ENCODE results near the gene TGFA. TPM values are rescaled to one million over a fixed set of nuclear protein-coding genes. Genes with fewer than 3 reads are reported as not detected.

The TGFA gene
- total RNA-seq, 2 experiments from 2014 or later = 0.25 to 0.38 TPM

DNA sequence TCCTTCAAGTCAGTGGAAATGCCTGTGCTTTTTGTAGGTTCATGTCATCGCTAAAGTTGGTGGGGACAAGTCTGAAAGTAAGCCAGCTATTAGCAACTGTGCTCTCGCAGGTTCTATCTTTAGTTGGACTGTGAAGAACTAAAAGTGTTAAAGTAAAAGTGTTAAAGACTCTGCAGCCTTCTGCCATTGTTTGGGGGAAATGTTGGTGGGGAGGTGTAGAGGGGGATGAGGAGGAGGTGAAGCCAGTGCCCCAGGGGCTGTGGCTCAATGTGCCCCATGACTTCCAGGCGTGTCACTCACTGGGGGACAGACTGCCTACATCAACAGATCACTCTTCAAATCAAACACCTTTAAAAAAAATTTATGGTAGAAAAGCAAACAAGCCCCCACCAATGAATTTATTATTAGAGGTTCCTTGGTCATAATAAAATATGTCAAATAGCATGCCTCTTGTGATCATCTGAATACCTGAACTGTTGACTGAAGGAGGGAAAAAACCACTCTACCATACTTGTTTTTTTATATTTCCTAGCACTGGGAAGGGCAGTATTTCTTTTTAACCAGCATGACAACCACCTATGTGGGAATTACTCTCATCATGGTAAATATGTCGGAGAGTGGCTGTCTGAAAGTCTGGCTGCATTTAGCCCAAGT lies 19.3 kb downstream of the TGFA start:
- ChIA-PET CTCF (interaction anchor here (0.7 kb wide), 1 partner anchor 12 kb away, joined by 3 read pairs; no protein-coding TSS in a partner anchor), POLR2A (interaction anchor here (0.6 kb wide), 1 partner anchor 140 kb away, joined by 3 read pairs; no protein-coding TSS in a partner anchor)
- intact Hi-C loops (cut with micrococcal nuclease) = no loop called here
- peaks cover 4% of the 10 kb centered on the region for H3K4me1 Mint-ChIP-seq (ENCODE audit: low read depth)
- H3K27me3 Mint-ChIP-seq = no peaks in the 10 kb centered on the region
- no peak overlapping the region for H3K27ac Mint-ChIP-seq
- ATAC-seq (no peak), DNase-seq (no peak)
- no peak overlapping the region for H3K4me3 Mint-ChIP-seq
- peaks cover 8% of the 10 kb centered on the region for H3K9me3 Mint-ChIP-seq
- peaks cover 3% of the 10 kb centered on the region for H3K36me3 Mint-ChIP-seq (ENCODE audit: low read depth)
- TF ChIP-seq, protein P1, sequence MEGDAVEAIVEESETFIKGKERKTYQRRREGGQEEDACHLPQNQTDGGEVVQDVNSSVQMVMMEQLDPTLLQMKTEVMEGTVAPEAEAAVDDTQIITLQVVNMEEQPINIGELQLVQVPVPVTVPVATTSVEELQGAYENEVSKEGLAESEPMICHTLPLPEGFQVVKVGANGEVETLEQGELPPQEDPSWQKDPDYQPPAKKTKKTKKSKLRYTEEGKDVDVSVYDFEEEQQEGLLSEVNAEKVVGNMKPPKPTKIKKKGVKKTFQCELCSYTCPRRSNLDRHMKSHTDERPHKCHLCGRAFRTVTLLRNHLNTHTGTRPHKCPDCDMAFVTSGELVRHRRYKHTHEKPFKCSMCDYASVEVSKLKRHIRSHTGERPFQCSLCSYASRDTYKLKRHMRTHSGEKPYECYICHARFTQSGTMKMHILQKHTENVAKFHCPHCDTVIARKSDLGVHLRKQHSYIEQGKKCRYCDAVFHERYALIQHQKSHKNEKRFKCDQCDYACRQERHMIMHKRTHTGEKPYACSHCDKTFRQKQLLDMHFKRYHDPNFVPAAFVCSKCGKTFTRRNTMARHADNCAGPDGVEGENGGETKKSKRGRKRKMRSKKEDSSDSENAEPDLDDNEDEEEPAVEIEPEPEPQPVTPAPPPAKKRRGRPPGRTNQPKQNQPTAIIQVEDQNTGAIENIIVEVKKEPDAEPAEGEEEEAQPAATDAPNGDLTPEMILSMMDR (IDR thresholded peaks at IDR 0.05) = no peak

DNA sequence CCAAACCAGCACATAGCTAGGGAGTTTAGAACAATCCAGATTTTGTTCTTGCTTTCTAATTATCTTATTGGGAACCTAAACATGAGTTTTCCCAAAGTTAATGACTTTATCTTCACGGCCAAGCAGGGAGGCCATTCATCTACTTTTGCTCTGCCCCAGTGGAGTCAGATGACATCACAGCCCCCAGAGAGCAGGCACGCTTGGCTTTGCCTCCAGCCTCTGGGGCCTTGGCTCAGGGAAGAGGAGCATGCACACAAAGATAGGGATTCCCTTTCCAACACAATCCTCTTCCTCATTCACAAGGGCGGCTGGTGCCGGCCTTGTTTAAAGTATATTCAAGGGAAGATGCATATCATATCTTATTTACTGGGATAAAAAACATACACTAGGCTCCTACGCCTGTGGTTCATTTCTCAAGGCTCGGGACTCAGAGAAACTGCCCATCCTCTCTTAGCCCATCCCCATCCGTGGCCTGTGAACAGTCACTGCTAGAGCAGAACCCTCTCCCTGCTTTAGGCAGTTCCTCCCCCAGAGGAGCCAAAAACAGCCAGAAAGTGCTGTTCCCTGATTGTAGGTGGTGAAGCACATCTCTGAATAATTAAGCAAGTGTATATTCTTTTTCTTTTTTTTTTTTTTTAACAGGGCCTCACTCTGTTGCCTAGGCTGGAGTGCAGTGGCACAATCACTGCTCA lies 21.2 kb downstream of the TGFA start:
- H3K9me3 Mint-ChIP-seq = peaks cover 8% of the 10 kb centered on the region

DNA sequence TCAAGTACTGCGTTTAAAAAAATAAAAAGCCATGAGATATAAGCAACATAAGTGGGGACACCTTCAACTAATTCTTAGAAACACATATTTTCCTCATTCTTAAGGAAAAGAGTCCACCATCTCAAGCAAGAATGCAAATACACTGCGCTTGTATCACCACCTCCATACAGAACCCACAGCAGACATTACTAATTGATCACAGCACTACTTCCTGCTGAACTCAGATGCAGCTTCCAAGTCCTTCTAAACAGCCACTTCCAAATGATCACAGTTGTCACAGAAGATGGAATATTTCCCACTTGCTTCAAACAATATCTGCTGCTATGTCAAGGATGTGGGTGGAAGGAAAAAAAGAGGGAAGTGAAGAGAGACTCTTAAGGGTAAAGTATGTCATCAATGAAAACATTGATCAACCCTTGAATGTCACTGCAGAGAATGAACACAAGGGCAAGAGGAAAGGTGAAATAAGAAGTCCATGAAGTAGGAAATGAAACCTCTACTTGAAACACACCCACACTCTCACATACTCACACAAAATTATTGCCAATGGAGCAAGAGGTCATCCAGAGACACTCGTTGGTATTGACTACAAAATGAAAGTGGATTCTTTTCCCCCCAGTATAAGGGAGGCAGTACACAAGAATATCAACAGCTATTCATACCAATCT lies 22.1 kb downstream of the TGFA start:
- peaks cover 3% of the 10 kb centered on the region for H3K36me3 Mint-ChIP-seq (ENCODE audit: low read depth)
- TF ChIP-seq, protein P1 (IDR thresholded peaks at IDR 0.05) = no peak
- peaks cover 4% of the 10 kb centered on the region for H3K4me1 Mint-ChIP-seq (ENCODE audit: low read depth)
- no peak overlapping the region for H3K4me3 Mint-ChIP-seq
- intact Hi-C loops (cut with micrococcal nuclease) = no loop called here
- ATAC-seq (no peak), DNase-seq (no peak)
- peaks cover 8% of the 10 kb centered on the region for H3K9me3 Mint-ChIP-seq
- POLR2A ChIA-PET = no interaction called here
- H3K27me3 Mint-ChIP-seq = no peaks in the 10 kb centered on the region
- no peak overlapping the region for H3K27ac Mint-ChIP-seq
- CTCF ChIA-PET = no interaction called here

More for the DNA sequence above, 21.2 kb downstream of the TGFA start:
- ATAC-seq = no peak
- H3K4me3 Mint-ChIP-seq = no peak overlapping the region
- no peaks in the 10 kb centered on the region for H3K27me3 Mint-ChIP-seq
- CTCF ChIA-PET = no interaction called here
- H3K36me3 Mint-ChIP-seq (ENCODE audit: low read depth) = peaks cover 3% of the 10 kb centered on the region
- H3K27ac Mint-ChIP-seq = no peak overlapping the region
- no peak for DNase-seq
- intact Hi-C loops (cut with micrococcal nuclease) = no loop called here
- H3K4me1 Mint-ChIP-seq (ENCODE audit: low read depth) = peaks cover 4% of the 10 kb centered on the region
- POLR2A ChIA-PET = no interaction called here
- TF ChIP-seq, protein P1 (IDR thresholded peaks at IDR 0.05) = no peak

DNA sequence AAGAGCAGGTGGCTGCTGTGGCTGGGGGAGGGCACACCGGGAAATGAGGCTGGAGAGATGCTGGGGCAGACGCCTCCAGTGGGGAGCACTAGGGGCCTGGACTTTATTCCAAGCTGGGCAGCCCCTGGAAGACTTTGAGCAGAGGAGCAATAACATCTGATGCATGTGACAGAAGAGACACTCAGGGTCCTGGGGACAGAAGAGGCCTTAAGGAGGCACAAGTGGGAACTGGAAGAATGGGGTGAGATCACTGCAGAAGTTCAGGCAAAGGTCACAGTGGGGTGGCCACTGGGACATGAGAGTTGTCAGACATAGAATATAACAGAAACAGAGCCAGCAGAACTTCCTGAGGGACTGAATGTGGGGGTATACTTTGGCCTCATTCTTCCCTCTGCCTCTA lies 24.0 kb downstream of the TGFA start:
- H3K4me1 Mint-ChIP-seq (ENCODE audit: low read depth) = peaks cover 11% of the 10 kb centered on the region
- no peak overlapping the region for H3K4me3 Mint-ChIP-seq
- ChIA-PET CTCF (no interaction called here), POLR2A (no interaction called here)
- intact Hi-C loops (cut with micrococcal nuclease) = no loop called here
- no peak for ATAC-seq
- no peaks in the 10 kb centered on the region for H3K9me3 Mint-ChIP-seq
- no peaks in the 10 kb centered on the region for H3K36me3 Mint-ChIP-seq (ENCODE audit: low read depth)
- H3K27me3 Mint-ChIP-seq = no peaks in the 10 kb centered on the region
- no peak for DNase-seq
- no peak overlapping the region for H3K27ac Mint-ChIP-seq
- TF ChIP-seq, protein P1 (IDR thresholded peaks at IDR 0.05) = no peak

DNA sequence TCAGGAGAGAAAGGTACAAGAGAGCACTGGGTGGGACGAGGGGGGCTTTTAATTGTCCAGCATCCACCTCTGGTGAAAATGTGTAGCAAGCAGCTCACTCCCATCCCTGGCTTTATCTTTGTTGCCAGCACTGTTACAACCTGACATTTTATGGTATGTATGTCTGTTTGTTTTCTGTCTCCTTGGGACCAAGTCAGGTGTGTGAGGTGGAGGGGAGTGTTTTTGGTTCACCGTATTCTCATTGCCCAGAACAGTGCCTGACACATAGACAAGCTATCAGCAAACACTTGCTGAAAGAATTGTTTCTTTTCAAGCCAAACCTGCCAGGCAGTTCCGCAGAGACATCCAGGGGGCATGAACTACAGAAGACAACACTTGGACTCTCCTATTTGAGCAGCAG lies 24.7 kb downstream of the TGFA start:
- H3K27ac Mint-ChIP-seq = no peak overlapping the region
- no peaks in the 10 kb centered on the region for H3K9me3 Mint-ChIP-seq
- intact Hi-C loops (cut with micrococcal nuclease) = no loop called here
- ChIA-PET CTCF (no interaction called here), POLR2A (interaction anchor here (1.5 kb wide), 1 partner anchor 12 kb away, joined by 4 read pairs; no protein-coding TSS in a partner anchor)
- H3K4me1 Mint-ChIP-seq (ENCODE audit: low read depth) = peaks cover 17% of the 10 kb centered on the region
- H3K4me3 Mint-ChIP-seq = no peak overlapping the region
- no peaks in the 10 kb centered on the region for H3K36me3 Mint-ChIP-seq (ENCODE audit: low read depth)
- DNase-seq (no peak), ATAC-seq (no peak)
- TF ChIP-seq, protein P1 (IDR thresholded peaks at IDR 0.05) = no peak
- H3K27me3 Mint-ChIP-seq = no peaks in the 10 kb centered on the region
